Spleen (tissue), 11 donors: ENCODE measurements around the gene SOX30. TPM values are rescaled to one million over a fixed set of nuclear protein-coding genes. Genes with fewer than 3 reads are reported as not detected.
A peak's percentile ranks its signal among the peaks of the same experiment; 100 is the strongest.

Experiments used
- DNase-seq: peaks from one replicate; pipeline ENCODE4 v3.0.0-alpha.2; 2020
- H3K27ac ChIP-seq, 8 donors: fragments of 200-600 bp; sonication (generic) in 7 of 8; 1 replicate in 4 of 8; 2 replicates in 4 of 8; pipeline versions ENCODE4 v1.5.0 to v1.8.0; 2016 to 2021; ENCODE audit warnings: inconsistent platforms in 4 of 8, mild to moderate bottlenecking in 4 of 8, moderate library complexity in 1 of 8
- H3K27me3 ChIP-seq, 7 donors: fragments of 200-600 bp; sonication (generic) in 6 of 7; replicated peaks in 1 of 7; 1 replicate in 4 of 7; 2 replicates in 3 of 7; pipeline versions ENCODE4 v1.5.0 to v1.8.0; 2016 to 2021; ENCODE audit warnings: inconsistent platforms in 3 of 7, mild to moderate bottlenecking in 1 of 7
- H3K36me3 ChIP-seq, 6 donors: fragments of 200-600 bp; sonication (generic) in 5 of 6; 1 replicate in 4 of 6; 2 replicates in 2 of 6; pipeline versions ENCODE4 v1.5.0 to v1.8.0; 2016 to 2021; ENCODE audit warnings: inconsistent platforms in 2 of 6
- H3K4me1 ChIP-seq, 6 donors: fragments of 200-600 bp; sonication (generic) in 5 of 6; 1 replicate in 3 of 6; 2 replicates in 3 of 6; pipeline versions ENCODE4 v1.5.0 to v1.8.0; 2016 to 2021; ENCODE audit warnings: inconsistent platforms in 3 of 6
- H3K4me3 ChIP-seq, 8 donors: fragments of 200-600 bp; sonication (generic) in 7 of 8; 1 replicate in 4 of 8; 2 replicates in 4 of 8; pipeline versions ENCODE4 v1.5.0 to v1.8.0; 2016 to 2021; ENCODE audit warnings: inconsistent platforms in 4 of 8, mild to moderate bottlenecking in 4 of 8, moderate library complexity in 2 of 8
- H3K9me3 ChIP-seq, 8 donors: fragments of 200-600 bp; sonication (generic) in 7 of 8; 1 replicate in 4 of 8; 2 replicates in 4 of 8; pipeline versions ENCODE4 v1.5.0 to v1.8.0; 2016 to 2021; ENCODE audit warnings: inconsistent platforms in 4 of 8
- POLR2A ChIP-seq, 3 donors: fragments of 450-650 bp; IDR thresholded peaks; one replicate each; pipeline ENCODE4 v1.5.1; 2017; ENCODE audit warnings: antibody characterized with exemption in 3 of 3, mild to moderate bottlenecking in 1 of 3
- POLR2AphosphoS5 ChIP-seq, 3 donors: sonication (generic); formaldehyde crosslinking; IDR thresholded peaks; one replicate each; pipeline ENCODE4 v1.5.1; 2017; ENCODE audit warnings: antibody characterized with exemption in 3 of 3
- WGBS, 5 donors: extraction: QIAGEN DNeasy Blood & Tissue Kit in 3 of 5; methylation state at CpG; one replicate each; pipeline versions ENCODE4 v1.1.5 to v1.1.7; 2013 to 2018; 5-methylcytosine and 5-hydroxymethylcytosine counted together
- intact Hi-C: fragments of 100-400 bp; cut with DNase I; formaldehyde crosslinking; loops from one replicate; pipeline ENCODE4 v1.15.0; 2023; ENCODE audit warnings: low total_unique reads
- polyA plus RNA-seq, 3 donors: library from polyadenylated mRNA; stranded (reverse); fragments of 200-250 nt; gene quantifications; one replicate each; pipeline ENCODE4 v1.2.1, GENCODE V29; 2013
- total RNA-seq, 7 donors: library from RNA; depleted of rRNA in 3 of 7; stranded (reverse); fragments of >200 nt in 3 of 7; fragmentation: NEBNext Ultra II Directional in 4 of 7; extraction: Animal tissue kit (Norgen Biotek cat#: 25700) in 4 of 7; gene quantifications; one replicate each; pipeline versions ENCODE4 v1.1.0 to v1.2.1, GENCODE V29; 2016 to 2021
- TF ChIP-seq, protein P1 (sequence below), 11 experiments: fragments of 200-600 bp in 7 of 11; fragments of 450-650 bp in 4 of 11; sonication (generic) in 4 of 11; IDR thresholded peaks in 8 of 11; conservative IDR thresholded peaks in 3 of 11; 1 replicate in 7 of 11; 2 replicates in 4 of 11; pipeline versions ENCODE4 v1.4.0 to v1.8.0; 2016 to 2021; ENCODE audit warnings: antibody characterized with exemption in 11 of 11, inconsistent platforms in 4 of 11, mild to moderate bottlenecking in 1 of 11
- donor health status: healthy with polysubstance abuse.
- donor health status: DM: no; HTN: no; CAD: no; lungs with moderate emphysema.
- donor health status: DM: no; HTN: no; CAD: no.
- donor health status: Bipolar disorder and iron deficiency.
- donor health status: healthy.
- donor health status: DM: no; HTN: no; CAD: no.
- donor health status: DM: yes; HTN: yes; CAD: no.

Gene SOX30
- total and polyA plus RNA-seq, 10 donors = 0.02 to 0.27 (median 0.16) TPM; not detected in 2

DNA sequence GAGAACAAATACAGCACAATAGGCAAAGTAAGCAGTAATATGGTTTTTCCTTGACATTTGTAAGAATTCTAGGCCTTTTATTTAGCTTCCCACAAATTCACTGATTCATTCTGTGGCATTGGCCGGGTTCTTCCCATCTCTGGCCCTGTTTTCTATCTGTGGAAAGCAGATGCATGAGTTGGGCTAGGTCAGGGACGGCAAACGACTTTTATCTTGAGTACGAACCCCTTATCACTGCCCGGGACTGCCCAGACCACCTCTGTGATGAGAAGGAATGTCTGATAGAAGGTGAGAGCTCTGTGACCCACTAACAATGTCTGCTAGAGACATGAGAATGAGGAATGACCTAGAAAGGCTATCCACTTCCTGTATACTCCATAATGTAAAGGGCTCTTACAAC lies 41.2 kb downstream of the SOX30 start:
- DNase-seq = no peak
- H3K36me3 ChIP-seq = no peaks in the 10 kb centered on the region
- H3K4me3 ChIP-seq = no peak overlapping the region
- no peaks in the 10 kb centered on the region for H3K27me3 ChIP-seq
- H3K9me3 ChIP-seq = no peaks in the 10 kb centered on the region
- intact Hi-C loops = no loop called here
- WGBS, 5 donors = 65 to 81% (median 73%) methylated on average over 5 of the region's 5 CpGs
- peaks cover 0 to 71% (median 30%) of the 10 kb centered on the region in 6 donors for H3K4me1 ChIP-seq
- H3K27ac ChIP-seq = peak overlapping the region in 1 of 8 donors; percentile 37
- TF ChIP-seq, protein P1, sequence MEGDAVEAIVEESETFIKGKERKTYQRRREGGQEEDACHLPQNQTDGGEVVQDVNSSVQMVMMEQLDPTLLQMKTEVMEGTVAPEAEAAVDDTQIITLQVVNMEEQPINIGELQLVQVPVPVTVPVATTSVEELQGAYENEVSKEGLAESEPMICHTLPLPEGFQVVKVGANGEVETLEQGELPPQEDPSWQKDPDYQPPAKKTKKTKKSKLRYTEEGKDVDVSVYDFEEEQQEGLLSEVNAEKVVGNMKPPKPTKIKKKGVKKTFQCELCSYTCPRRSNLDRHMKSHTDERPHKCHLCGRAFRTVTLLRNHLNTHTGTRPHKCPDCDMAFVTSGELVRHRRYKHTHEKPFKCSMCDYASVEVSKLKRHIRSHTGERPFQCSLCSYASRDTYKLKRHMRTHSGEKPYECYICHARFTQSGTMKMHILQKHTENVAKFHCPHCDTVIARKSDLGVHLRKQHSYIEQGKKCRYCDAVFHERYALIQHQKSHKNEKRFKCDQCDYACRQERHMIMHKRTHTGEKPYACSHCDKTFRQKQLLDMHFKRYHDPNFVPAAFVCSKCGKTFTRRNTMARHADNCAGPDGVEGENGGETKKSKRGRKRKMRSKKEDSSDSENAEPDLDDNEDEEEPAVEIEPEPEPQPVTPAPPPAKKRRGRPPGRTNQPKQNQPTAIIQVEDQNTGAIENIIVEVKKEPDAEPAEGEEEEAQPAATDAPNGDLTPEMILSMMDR (IDR thresholded peaks at IDR 0.05 in 8 of 11, conservative IDR thresholded peaks at IDR 0.05 in 3 of 11) = no peak
- TF ChIP-seq POLR2AphosphoS5 (IDR thresholded peaks at IDR 0.05) (no peak), POLR2A (IDR thresholded peaks at IDR 0.05) (no peak)

- Histone ChIP-seq H3K4me1 (peaks cover 0 to 89% (median 30%) of the 10 kb centered on the region in 6 donors), H3K27ac (peak overlapping the region in 1 of 8 donors; percentile 9), H3K9me3 (no peaks in the 10 kb centered on the region), H3K36me3 (no peaks in the 10 kb centered on the region), H3K4me3 (no peak overlapping the region), H3K27me3 (no peaks in the 10 kb centered on the region)
- WGBS, 5 donors = 70 to 78% (median 77%) methylated on average over 8 of the region's 8 CpGs
- intact Hi-C loops = no loop called here
- TF ChIP-seq POLR2AphosphoS5 (IDR thresholded peaks at IDR 0.05) = no peak
- TF ChIP-seq POLR2A (IDR thresholded peaks at IDR 0.05) = no peak
- TF ChIP-seq, protein P1 (IDR thresholded peaks at IDR 0.05 in 8 of 11, conservative IDR thresholded peaks at IDR 0.05 in 3 of 11) = no peak
- no peak for DNase-seq
Observed at GRCh38 chr5:157608972-157609565, 43.2 kb downstream of the SOX30 start.

GRCh38 chr5:157607371-157608161 lies 44.7 kb downstream of the SOX30 start:
- H3K36me3 ChIP-seq = no peaks in the 10 kb centered on the region
- WGBS, 5 donors = 38 to 53% (median 48%) methylated on average over 7 of the region's 7 CpGs

More at GRCh38 chr5:157607371-157608161, 44.7 kb downstream of the SOX30 start:
- TF ChIP-seq, protein P1 (IDR thresholded peaks at IDR 0.05 in 8 of 11, conservative IDR thresholded peaks at IDR 0.05 in 3 of 11) = no peak
- no peak for TF ChIP-seq POLR2A (IDR thresholded peaks at IDR 0.05)
- TF ChIP-seq POLR2AphosphoS5 (IDR thresholded peaks at IDR 0.05) = no peak
- DNase-seq = no peak
- no peak overlapping the region for H3K4me3 ChIP-seq
- intact Hi-C loops = no loop called here
- H3K4me1 ChIP-seq = peaks cover 15 to 89% (median 37%) of the 10 kb centered on the region in 6 donors
- peak overlapping the region in 2 of 8 donors; percentile 26 to 33 for H3K27ac ChIP-seq
- no peaks in the 10 kb centered on the region for H3K27me3 ChIP-seq
- no peaks in the 10 kb centered on the region for H3K9me3 ChIP-seq
